IPS-NIHi7 (cell line): ENCODE results near the gene DHX8.

Experiments
- DNase-seq: peaks from one replicate; pipeline ENCODE4 v3.0.0; 2012; ENCODE audit warnings: mixed read lengths; ENCODE audit errors: extremely low spot score

Gene DHX8

DNA sequence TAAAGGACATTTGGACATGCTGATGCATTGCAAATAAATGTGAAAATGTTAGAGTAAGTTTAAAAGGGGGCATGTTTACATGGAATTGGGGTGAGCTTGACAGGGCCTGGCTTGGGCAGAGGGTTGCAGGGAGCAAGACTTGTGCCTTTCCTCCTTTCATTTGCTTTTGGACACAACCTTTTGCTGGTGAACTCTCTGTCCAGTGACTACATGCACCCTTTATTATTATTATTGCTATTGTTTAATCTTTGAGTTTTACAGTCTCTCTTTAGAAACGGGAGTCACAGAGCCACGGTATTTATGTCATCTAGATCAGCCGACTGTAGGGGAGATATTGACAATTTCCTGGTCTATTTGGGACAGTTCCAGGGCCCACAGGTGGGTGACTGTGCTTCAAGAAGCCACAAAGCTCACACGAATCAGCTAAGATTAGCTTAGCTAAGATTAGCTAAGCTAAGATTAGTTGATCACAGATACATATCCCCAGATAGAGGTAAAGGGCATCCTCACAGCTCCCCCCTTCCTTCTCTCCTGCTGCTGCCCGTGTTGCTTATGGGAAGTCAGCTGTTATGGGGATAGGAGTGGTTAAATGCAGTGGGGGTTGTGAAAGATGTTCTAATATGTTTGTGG is 91.2 kb downstream of the DHX8 start:
- no peak for DNase-seq
